Activated B cell treated with CpG ODN at 0.5 μM for 24 hours (primary cell): ENCODE measurements around the gene HSH2D. TPM values are rescaled to one million over a fixed set of nuclear protein-coding genes. Genes with fewer than 3 reads are reported as not detected.

ENCODE experiments used
- ATAC-seq: fragments of 200-7000 bp; cut with Tn5 transposase; one replicate; pipeline ENCODE4 v1.10.0; 2021; ENCODE audit warnings: low read depth, mild to moderate bottlenecking, moderate library complexity
- CTCF ChIA-PET: fragments of 350-600 bp; sonication (Branson Sonifier 250); formaldehyde crosslinking; loops from one replicate; lab custom pipeline; 2021; ENCODE audit warnings: antibody characterized with exemption; lab: Charles Lee
- POLR2A ChIA-PET: fragments of 350-600 bp; sonication (Branson Sonifier 250); formaldehyde crosslinking; loops from one replicate; lab custom pipeline; 2021; ENCODE audit warnings: antibody characterized with exemption; lab: Charles Lee
- DNase-seq: peaks from one replicate; pipeline ENCODE4 v3.0.0; 2022
- H3K27ac Mint-ChIP-seq: one replicate; pipeline ENCODE4 v1.8.0; 2020; ENCODE audit warnings: mixed read lengths
- H3K27me3 Mint-ChIP-seq: one replicate; pipeline ENCODE4 v1.8.0; 2021; ENCODE audit warnings: mixed read lengths
- H3K36me3 Mint-ChIP-seq: one replicate; pipeline ENCODE4 v1.8.0; 2021; ENCODE audit warnings: low read depth, mixed read lengths
- H3K4me1 Mint-ChIP-seq: one replicate; pipeline ENCODE4 v1.8.0; 2021; ENCODE audit warnings: mixed read lengths
- H3K4me3 Mint-ChIP-seq: one replicate; pipeline ENCODE4 v1.8.0; 2020; ENCODE audit warnings: mild to moderate bottlenecking, mixed read lengths
- H3K9me3 Mint-ChIP-seq: one replicate; pipeline ENCODE4 v1.8.0; 2020; ENCODE audit warnings: mixed read lengths
- CTCF ChIP-seq: fragments of 200-600 bp; IDR thresholded peaks from one replicate; pipeline ENCODE4 v1.8.0; 2022; ENCODE audit warnings: antibody characterized with exemption, mild to moderate bottlenecking
- intact Hi-C: fragments of 100-400 bp; cut with micrococcal nuclease; formaldehyde crosslinking; loops from one replicate; pipeline ENCODE4 v1.15.1; 2024
- total RNA-seq: library from RNA; stranded (reverse); gene quantifications from 2 replicates; pipeline ENCODE4 v1.2.3, GENCODE V29; 2022

HSH2D gene
- total RNA-seq, 1 donor from 2014 or later: 191 TPM

- CTCF ChIA-PET: no interaction called here
- peak overlapping the region; percentile 20 for H3K27ac Mint-ChIP-seq
These were observed 13.4 kb downstream of the HSH2D start for GRCh38 chr19:16156904-16157303.

DNA sequence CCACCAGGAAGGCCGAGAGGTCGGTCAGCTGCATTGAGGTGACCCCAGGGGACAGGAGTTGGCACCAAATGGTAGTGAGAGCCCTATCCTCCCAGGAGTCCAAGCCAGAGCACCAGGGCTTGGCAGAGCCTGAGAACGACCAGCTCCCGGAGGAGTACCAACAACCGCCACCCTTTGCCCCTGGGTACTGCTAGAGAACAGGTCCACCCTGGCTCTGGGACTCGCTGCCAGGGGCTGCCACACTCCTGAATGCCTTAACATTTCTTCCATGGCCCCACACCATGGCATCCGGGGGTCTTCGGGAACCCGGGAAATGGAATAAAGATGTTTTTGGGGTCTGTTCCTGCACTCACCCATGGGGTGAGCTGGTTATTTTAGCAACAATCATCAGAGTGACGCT is 14.1 kb downstream of the HSH2D start:
- POLR2A ChIA-PET: interaction anchor here (0.7 to 10.3 kb wide), 8 partner anchors 8 to 87 kb away, joined by 3 to 154 read pairs (median 8); partner anchors contain the start of genes HSH2D and RAB8A
- CTCF ChIA-PET: interaction anchor here (0.5 kb wide), 1 partner anchor 27 kb away, joined by 3 read pairs; no protein-coding TSS in a partner anchor
- ATAC-seq (no peak), DNase-seq (no peak)
- intact Hi-C loops: no loop called here
- Mint-ChIP-seq H3K27me3 (no peaks in the 10 kb centered on the region), H3K36me3 (peaks cover 60% of the 10 kb centered on the region), H3K9me3 (no peaks in the 10 kb centered on the region), H3K4me3 (no peak overlapping the region), H3K27ac (peak overlapping the region; percentile 18), H3K4me1 (peaks cover 43% of the 10 kb centered on the region)
- TF ChIP-seq CTCF: no peak

More at GRCh38 chr19:16156904-16157303, 13.4 kb downstream of the HSH2D start:
- POLR2A ChIA-PET: interaction anchor here (0.6 to 10.3 kb wide), 8 partner anchors 8 to 86 kb away, joined by 3 to 154 read pairs (median 8); partner anchors contain the start of genes HSH2D and RAB8A
- DNase-seq (no peak), ATAC-seq (no peak)
- Mint-ChIP-seq H3K27me3 (no peaks in the 10 kb centered on the region), H3K9me3 (no peaks in the 10 kb centered on the region), H3K36me3 (peaks cover 64% of the 10 kb centered on the region), H3K4me3 (no peak overlapping the region), H3K4me1 (peaks cover 45% of the 10 kb centered on the region)
- no peak for TF ChIP-seq CTCF
- intact Hi-C loops: no loop called here

DNA sequence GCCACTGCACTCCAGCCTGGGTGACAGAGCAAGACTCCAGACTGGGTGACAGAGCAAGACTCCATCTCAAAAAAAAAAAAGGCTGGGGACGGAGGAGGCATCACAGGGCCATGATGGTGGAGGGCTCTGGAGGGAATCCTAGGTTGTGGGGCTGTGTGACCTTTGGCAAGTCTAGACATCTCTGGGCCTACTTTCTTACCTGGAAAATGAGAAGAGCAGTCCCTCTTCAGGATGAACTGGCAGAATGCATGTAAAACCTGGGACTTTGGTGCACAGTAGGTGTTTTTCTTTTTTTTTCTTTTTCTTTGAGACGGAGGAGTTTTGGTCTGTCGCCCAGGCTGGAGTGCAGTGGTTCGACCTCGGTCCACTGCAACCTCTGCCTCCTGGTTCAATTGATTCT is 16.2 kb downstream of the HSH2D start:
- Mint-ChIP-seq H3K27ac (peak overlapping the region; percentile 63), H3K27me3 (no peaks in the 10 kb centered on the region), H3K4me1 (peaks cover 23% of the 10 kb centered on the region), H3K36me3 (peaks cover 40% of the 10 kb centered on the region), H3K9me3 (no peaks in the 10 kb centered on the region), H3K4me3 (no peak overlapping the region)
- POLR2A ChIA-PET: interaction anchor here (0.6 to 10.3 kb wide), 8 partner anchors 10 to 243 kb away, joined by 3 to 154 read pairs (median 4); partner anchors contain the start of genes HSH2D and RAB8A
- TF ChIP-seq CTCF: no peak
- no peak for DNase-seq
- intact Hi-C loops: loop anchor here (2.0 kb wide), 1 partner anchor 19 kb away; no protein-coding TSS in a partner anchor
- CTCF ChIA-PET: no interaction called here
- ATAC-seq: no peak

GRCh38 chr19:16160445-16160942 is 17.0 kb downstream of the HSH2D start:
- DNase-seq (no peak), ATAC-seq (peak; percentile 13)
- Mint-ChIP-seq H3K27me3 (no peaks in the 10 kb centered on the region), H3K4me3 (no peak overlapping the region), H3K36me3 (peaks cover 31% of the 10 kb centered on the region), H3K4me1 (peaks cover 15% of the 10 kb centered on the region), H3K27ac (peak overlapping the region; percentile 53), H3K9me3 (no peaks in the 10 kb centered on the region)
- ChIA-PET POLR2A (interaction anchor here (0.6 to 10.3 kb wide), 4 partner anchors 11 to 200 kb away, joined by 4 to 154 read pairs (median 16); partner anchors contain the start of genes HSH2D and RAB8A), CTCF (no interaction called here)
- intact Hi-C loops: loop anchor here (2.0 kb wide), 1 partner anchor 20 kb away; no protein-coding TSS in a partner anchor
- no peak for TF ChIP-seq CTCF

- no peak overlapping the region for H3K27ac Mint-ChIP-seq
- no peaks in the 10 kb centered on the region for H3K9me3 Mint-ChIP-seq
These were observed 17.6 kb downstream of the HSH2D start for GRCh38 chr19:16160943-16161560.

More at GRCh38 chr19:16160943-16161560, 17.6 kb downstream of the HSH2D start:
- peak; percentile 15 for ATAC-seq
- Mint-ChIP-seq H3K27me3 (no peaks in the 10 kb centered on the region), H3K36me3 (peaks cover 26% of the 10 kb centered on the region), H3K4me3 (no peak overlapping the region), H3K4me1 (peaks cover 10% of the 10 kb centered on the region)
- intact Hi-C loops: loop anchor here (2.0 kb wide), 1 partner anchor 20 kb away; no protein-coding TSS in a partner anchor
- no peak for TF ChIP-seq CTCF
- ChIA-PET CTCF (no interaction called here), POLR2A (interaction anchor here (0.6 to 10.3 kb wide), 5 partner anchors 12 to 200 kb away, joined by 3 to 154 read pairs (median 5); partner anchors contain the start of gene HSH2D)
- DNase-seq: no peak
